HL-60 (cell line): ENCODE data around the gene ALDH3B1. TPM values are rescaled to one million over a fixed set of nuclear protein-coding genes. Genes with fewer than 3 reads are reported as not detected.

Source experiments
- DNase-seq, 2 experiments: peaks; one replicate each; pipeline ENCODE4 v3.0.0-alpha.2; 2010 to 2020; ENCODE audit warnings: low read depth in 1 of 2, low spot score in 1 of 2
- H3K27ac ChIP-seq: fragments of 250-450 bp; sonication (Bioruptor Pico); replicated peaks from 2 replicates; pipeline ENCODE4 v1.5.1; 2020; ENCODE audit warnings: mild to moderate bottlenecking, moderate library complexity
- H3K27me3 ChIP-seq: fragments of 250-450 bp; sonication (Bioruptor Pico); 2 replicates; pipeline ENCODE4 v1.5.1; 2021; ENCODE audit warnings: mild to moderate bottlenecking, moderate library complexity; ENCODE audit not compliant: insufficient read depth, poor library complexity, severe bottlenecking
- H3K4me3 ChIP-seq: replicated peaks from 2 replicates; pipeline ENCODE4 v1.5.1; 2011; ENCODE audit warnings: mild to moderate bottlenecking, control low read depth, low read length; ENCODE audit not compliant: insufficient read depth
- CTCF ChIP-seq: IDR thresholded peaks from one replicate; pipeline ENCODE4 v1.5.1; 2011; ENCODE audit warnings: low read length, control low read depth, inconsistent platforms; ENCODE audit not compliant: insufficient read depth
- GABPA ChIP-seq: IDR thresholded peaks from 2 replicates; pipeline ENCODE4 v1.6.1; 2012; ENCODE audit warnings: low read depth
- POLR2AphosphoS5 ChIP-seq: IDR thresholded peaks from 2 replicates; pipeline ENCODE4 v1.6.1; 2012; ENCODE audit warnings: low read depth
- SPI1 ChIP-seq: IDR thresholded peaks from 2 replicates; pipeline ENCODE4 v1.6.1; 2012; ENCODE audit warnings: low read depth, mild to moderate bottlenecking, borderline replicate concordance
- microRNA-seq: library from miRNA; unstranded; fragments of <30 nt; microRNA quantifications from one replicate; pipeline ENCODE4, GENCODE V29; 2018
- TF ChIP-seq, protein P1 (sequence below): IDR thresholded peaks from 2 replicates; pipeline ENCODE4 v1.6.1; 2012; ENCODE audit warnings: low read depth; ENCODE audit not compliant: insufficient replicate concordance

ALDH3B1 gene

GRCh38 chr11:68074584-68075352 lies 64.6 kb downstream of the ALDH3B1 start:
- no peak overlapping the region for H3K4me3 ChIP-seq
- DNase-seq: no peak
- TF ChIP-seq POLR2AphosphoS5: no peak
- TF ChIP-seq, protein P1, sequence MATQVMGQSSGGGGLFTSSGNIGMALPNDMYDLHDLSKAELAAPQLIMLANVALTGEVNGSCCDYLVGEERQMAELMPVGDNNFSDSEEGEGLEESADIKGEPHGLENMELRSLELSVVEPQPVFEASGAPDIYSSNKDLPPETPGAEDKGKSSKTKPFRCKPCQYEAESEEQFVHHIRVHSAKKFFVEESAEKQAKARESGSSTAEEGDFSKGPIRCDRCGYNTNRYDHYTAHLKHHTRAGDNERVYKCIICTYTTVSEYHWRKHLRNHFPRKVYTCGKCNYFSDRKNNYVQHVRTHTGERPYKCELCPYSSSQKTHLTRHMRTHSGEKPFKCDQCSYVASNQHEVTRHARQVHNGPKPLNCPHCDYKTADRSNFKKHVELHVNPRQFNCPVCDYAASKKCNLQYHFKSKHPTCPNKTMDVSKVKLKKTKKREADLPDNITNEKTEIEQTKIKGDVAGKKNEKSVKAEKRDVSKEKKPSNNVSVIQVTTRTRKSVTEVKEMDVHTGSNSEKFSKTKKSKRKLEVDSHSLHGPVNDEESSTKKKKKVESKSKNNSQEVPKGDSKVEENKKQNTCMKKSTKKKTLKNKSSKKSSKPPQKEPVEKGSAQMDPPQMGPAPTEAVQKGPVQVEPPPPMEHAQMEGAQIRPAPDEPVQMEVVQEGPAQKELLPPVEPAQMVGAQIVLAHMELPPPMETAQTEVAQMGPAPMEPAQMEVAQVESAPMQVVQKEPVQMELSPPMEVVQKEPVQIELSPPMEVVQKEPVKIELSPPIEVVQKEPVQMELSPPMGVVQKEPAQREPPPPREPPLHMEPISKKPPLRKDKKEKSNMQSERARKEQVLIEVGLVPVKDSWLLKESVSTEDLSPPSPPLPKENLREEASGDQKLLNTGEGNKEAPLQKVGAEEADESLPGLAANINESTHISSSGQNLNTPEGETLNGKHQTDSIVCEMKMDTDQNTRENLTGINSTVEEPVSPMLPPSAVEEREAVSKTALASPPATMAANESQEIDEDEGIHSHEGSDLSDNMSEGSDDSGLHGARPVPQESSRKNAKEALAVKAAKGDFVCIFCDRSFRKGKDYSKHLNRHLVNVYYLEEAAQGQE: no peak
- no peak for TF ChIP-seq GABPA
- no peak for TF ChIP-seq SPI1
- TF ChIP-seq CTCF: no peak
- no peaks in the 10 kb centered on the region for H3K27me3 ChIP-seq
- no peak overlapping the region for H3K27ac ChIP-seq

- Histone ChIP-seq H3K27me3 (no peaks in the 10 kb centered on the region), H3K27ac (no peak overlapping the region), H3K4me3 (no peak overlapping the region)
- no peak for TF ChIP-seq GABPA
- no peak for DNase-seq
These were observed 66.4 kb downstream of the ALDH3B1 start for GRCh38 chr11:68076371-68077042.

GRCh38 chr11:68077617-68078582 lies 67.8 kb downstream of the ALDH3B1 start:
- Histone ChIP-seq H3K4me3 (no peak overlapping the region), H3K27ac (no peak overlapping the region), H3K27me3 (no peaks in the 10 kb centered on the region)
- TF ChIP-seq, protein P1: no peak
- TF ChIP-seq CTCF: no peak
- TF ChIP-seq POLR2AphosphoS5: no peak
- no peak for TF ChIP-seq SPI1
- TF ChIP-seq GABPA: no peak
- no peak for DNase-seq

Small RNAs within 50 kb of the gene (microRNA-seq; reads per million reads assigned to microRNA genes)
- gene MIR4691 (not detected), gene MIR6753 (not detected), gene MIR7113 (not detected)
